GM18505 (cell line): ENCODE data around the gene KRT78.

Experiments
- ATAC-seq: cut with Tn5 transposase; IDR thresholded peaks from one replicate; pipeline ENCODE4 v1.9.1; 2021; ENCODE audit not compliant: unreplicated experiment
- POLR2A ChIP-seq: IDR thresholded peaks from 4 replicates; pipeline ENCODE4 v1.6.1; 2011; ENCODE audit warnings: borderline replicate concordance; ENCODE audit not compliant: insufficient read depth, insufficient read length; ENCODE audit errors: extremely low read depth

The KRT78 gene

DNA sequence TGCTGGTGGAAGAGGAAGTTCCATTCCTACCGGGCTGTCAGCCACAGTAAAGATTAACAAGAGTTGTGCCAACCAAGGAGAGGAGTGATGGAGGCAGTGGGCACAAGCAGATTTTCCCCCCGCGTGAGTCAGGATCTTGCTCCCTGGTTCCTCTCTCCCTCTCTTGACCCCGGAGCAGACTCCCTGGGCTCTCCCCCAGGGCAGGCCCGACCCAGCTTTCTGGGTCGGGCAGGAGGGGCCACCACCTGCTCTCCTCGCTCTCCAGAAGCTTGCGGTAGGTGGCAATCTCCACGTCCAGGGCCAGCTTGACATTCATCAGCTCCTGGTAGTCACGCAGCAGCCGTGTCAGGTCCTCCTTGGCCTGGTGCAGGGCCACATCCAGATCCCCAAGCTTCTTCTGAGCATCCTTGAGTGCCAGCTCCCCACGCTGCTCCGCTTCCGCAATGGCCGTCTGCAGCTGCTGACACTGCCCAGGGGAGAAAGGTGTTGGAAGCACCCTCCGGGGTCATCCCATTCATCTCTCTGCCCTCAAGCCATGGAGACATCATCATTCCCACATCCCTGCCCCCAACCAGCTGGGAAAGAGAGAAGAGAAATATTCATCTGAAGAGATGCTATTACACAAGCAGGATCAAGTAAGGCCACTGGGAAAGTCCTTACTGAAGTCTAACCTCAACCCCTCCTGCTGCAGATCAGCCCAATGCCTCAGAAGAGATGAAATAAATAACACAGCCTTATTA is 25.9 kb downstream of the KRT78 start:
- ATAC-seq: no peak

GRCh38 chr12:52821826-52822660 is 26.8 kb downstream of the KRT78 start:
- no peak for TF ChIP-seq POLR2A
- no peak for ATAC-seq

More for the DNA sequence above, 25.9 kb downstream of the KRT78 start:
- no peak for TF ChIP-seq POLR2A

DNA sequence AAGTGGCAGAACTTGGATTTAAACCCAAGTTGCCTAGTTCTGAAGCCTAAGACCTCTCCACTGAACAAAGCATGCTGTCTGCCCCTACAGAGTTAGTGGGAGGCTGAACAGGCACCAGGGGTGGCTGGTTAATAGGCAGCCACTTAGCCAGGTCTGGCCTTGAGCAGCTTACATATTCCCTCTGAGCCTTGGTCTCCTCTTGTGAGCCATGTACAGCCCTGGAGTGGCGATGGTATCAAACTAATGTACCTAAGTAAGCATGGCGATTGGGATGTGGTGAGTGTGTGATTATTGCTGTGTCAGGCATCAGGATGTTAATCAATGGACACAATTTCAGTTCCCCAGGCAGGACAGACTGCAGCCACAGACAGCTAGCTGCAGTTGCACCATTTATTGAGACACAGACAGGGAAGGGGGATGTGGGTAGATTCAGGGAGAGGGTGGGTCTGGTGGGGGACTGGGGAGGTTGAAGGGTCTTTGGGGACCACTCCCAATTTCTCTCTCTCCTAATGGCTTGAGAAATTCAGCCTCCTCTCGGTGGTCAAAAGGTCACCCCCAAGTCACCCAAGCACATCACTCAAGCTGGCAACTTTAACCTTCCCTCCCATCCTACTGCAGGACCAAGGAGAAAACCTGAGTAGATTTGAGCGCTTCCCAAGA is 27.6 kb downstream of the KRT78 start:
- no peak for ATAC-seq

DNA sequence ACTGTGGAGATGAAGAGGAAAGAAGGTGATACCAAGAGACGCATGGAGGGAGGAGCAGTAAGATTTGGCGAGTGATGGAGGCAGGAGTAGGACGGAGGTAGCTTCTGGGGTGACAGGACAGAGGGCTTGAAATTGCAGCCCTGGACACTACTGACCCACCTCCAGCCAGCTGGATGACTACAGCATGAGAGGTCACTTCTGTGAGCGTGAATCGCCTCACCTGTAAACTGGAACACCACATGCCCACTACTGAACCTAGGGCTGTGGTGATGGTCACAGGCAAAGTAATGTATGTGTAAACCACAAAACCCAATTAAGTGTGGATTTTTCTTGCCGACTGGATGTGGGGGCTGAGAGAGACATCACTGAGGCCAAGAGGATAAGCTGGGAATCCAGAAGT is 28.3 kb downstream of the KRT78 start:
- no peak for ATAC-seq
- TF ChIP-seq POLR2A: no peak

More for the DNA sequence above, 27.6 kb downstream of the KRT78 start:
- TF ChIP-seq POLR2A: no peak

GRCh38 chr12:52819731-52820510 is 28.9 kb downstream of the KRT78 start:
- ATAC-seq: no peak
- no peak for TF ChIP-seq POLR2A

DNA sequence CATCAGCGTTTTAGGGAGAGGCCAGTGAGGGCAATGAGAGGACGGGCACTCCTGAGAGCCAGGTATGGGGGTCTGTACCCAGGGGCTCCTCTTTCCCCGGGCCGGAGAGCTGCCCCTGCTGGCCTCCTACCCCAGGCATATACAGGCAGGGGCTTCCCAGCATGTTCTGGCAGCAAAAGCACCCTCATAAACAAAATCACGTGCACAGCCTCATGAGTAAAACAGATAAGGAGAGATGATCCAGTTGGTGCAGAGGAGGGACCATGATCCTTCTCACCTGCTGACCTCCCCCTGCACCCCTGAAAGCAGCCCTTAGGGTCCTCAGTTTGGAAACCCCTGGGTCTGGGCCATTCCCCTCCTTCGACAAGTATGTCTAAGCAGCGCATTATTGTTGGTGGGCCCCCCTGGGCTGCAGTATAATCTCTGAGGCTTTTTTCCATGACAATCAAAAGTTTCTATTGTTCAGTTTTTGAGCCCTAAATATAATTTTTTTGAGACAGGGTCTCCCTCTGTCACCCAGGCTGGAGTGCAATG is 29.8 kb downstream of the KRT78 start:
- no peak for ATAC-seq
- TF ChIP-seq POLR2A: no peak

- no peak for TF ChIP-seq POLR2A
- ATAC-seq: no peak
These were observed 30.4 kb downstream of the KRT78 start for GRCh38 chr12:52818388-52818787.

- TF ChIP-seq POLR2A: no peak
- no peak for ATAC-seq
These were observed 31.0 kb downstream of the KRT78 start for GRCh38 chr12:52817699-52818238.

- TF ChIP-seq POLR2A: no peak
- ATAC-seq: no peak
These were observed 31.6 kb downstream of the KRT78 start for GRCh38 chr12:52817003-52817698.

DNA sequence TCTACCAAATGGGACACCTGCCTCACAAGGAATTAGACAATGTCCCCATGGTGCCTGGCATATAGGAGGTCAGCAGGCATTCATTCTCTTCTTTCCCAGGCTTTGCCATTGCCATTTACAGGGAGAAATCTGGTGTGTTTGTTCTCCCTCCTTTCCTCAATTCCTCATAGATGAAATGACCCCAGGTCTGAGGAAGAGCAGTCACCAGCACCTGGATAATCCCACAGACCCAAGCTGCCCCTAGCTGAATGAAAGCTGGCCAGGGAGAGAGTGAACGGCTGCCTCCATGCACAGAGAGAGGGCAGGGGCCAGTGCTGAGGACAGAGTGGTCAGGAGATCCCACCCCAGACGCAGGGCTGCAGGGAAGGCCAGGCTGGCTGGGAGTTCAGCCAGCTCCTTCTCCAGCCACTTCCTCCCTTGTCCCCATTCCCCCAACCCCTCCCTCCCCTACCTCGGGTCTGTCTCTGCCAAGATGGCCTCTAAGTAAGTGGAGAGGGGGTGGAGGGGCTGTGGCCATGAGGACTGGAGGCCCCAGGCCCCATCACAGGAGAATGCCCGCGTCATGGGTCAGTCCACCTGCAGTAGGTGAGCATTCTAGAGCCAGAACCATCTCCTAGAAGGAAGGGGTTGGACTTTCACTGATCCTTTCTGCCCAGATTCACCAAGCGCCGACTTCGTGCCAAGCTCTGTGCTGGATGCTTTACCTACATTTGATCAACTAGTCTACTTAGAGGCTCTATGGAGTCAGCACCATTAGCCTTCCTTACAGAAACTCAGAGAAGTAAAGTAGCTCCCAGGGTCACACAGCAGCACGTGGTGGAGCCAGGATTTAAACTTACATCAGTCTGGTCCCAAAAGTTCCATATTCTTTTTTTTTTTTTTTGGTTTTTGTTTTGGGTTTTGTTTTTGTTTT is 32.9 kb downstream of the KRT78 start:
- TF ChIP-seq POLR2A: no peak
- no peak for ATAC-seq

DNA sequence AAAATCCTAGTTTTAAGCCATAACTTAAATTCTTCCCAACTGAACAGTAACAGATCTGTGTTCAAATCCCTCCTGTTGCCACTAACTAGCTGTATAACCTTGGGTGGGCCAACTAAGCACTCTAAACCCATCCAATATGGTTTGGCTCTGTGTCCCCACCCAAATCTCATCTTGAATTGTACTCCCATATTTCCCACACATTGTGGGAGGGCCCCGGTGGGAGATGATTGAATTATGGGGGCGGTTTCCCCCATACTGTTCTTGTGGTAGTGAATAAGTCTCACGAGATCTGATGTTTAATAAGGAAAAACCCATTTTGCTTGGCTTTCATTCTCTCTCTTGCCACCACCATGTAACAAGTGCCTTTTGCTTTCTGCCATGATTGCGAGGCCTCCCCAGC is 33.6 kb downstream of the KRT78 start:
- ATAC-seq: no peak
- TF ChIP-seq POLR2A: no peak

DNA sequence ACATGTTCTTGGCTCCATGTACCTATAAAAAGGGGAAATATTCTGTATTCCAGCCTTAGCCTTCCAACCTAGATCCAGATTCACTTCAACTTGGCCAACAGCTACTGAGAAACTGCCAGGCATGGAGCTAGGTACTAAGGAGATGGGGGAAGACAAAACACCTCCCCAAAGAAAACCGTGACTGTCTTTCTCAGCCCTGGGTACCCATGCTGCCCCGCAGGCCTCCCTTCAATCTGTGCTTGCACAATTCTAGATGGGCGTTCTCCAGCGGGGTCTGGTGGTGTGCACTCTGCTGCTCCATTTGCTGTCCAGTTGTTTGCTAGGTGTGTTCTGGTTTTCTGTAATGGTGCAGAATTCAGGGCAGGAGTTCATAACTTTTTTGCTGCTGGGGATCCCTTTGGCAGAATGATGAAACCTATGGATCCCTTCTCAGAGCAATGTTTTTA is 34.1 kb downstream of the KRT78 start:
- TF ChIP-seq POLR2A: no peak
- no peak for ATAC-seq
